IPS-18c (cell line): ENCODE data around the gene RASA4.
"Not testable (repeated sequence)": the region's sequence is repeated elsewhere in the genome, so short reads cannot be mapped to it uniquely, and the experiment has no call there.

Source experiments
- H3K4me3 ChIP-seq: 2 replicates; pipeline ENCODE4 v1.7.0; 2013; ENCODE audit warnings: low read depth, mild to moderate bottlenecking, low read length, moderate library complexity; ENCODE audit not compliant: insufficient read depth
- H3K9me3 ChIP-seq: one replicate; pipeline ENCODE4 v1.6.1; 2013; ENCODE audit warnings: mild to moderate bottlenecking, low read length, moderate library complexity; ENCODE audit not compliant: control insufficient read depth, insufficient read depth

RASA4 gene

DNA sequence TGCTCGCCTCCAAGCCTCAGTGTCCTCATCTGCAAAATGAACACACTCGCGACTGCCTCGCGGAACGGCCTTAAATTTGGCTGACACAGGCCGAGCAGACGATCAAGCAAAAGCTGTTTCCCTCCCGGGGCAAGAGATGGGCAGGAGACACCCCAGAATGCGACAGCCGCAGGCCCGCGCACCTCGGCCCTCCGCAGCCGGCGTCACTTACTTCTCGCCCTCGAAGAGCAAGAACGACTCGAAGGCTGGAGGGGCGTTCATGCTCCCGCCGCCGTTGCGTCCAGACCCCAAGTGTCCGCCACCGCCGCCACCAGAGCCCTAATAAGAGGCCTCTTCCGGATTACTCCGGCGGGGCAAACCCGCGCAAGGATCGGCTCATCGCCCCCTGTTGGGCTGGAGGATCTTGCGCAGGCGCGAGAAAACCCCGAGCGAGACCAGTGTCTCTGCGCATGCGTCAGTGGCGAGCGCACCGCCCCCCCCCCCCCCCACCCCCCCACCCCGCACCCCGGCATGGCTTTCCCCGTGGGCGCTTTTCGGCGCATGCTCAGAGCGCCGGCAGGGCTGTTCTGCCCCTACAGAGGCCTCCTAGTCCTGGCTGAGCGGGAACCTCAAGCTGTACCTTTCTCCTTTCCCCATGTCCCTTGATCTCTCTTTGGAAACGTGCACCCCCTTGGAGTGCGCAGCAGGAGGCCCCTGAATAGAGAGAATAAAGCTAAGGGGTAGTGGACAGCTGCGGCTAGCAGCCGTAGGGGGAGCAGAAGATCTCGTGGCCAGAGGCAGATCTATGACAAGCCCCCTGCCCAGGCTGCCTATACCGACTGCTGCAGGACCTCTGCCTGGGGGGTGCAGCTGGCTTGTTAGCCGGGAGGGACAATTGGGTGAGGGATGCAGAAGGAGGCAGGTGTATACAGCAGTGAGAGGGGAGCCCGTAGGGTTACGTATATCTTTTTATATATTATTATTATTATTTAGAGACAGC lies 44.0 kb downstream of the RASA4 start, which contains the start of gene POLR2J3:
POLR2J3 (minus strand) TSS at position 323 of the 979 bp plus-strand sequence; CDS start at position 261, 62 bp downstream.
- peak within 1 kb of the TSS; percentile 58 for H3K4me3 ChIP-seq
- H3K9me3 ChIP-seq: not testable (repeated sequence)

- H3K4me3 ChIP-seq, H3K9me3 ChIP-seq: not testable (repeated sequence)
Measured at GRCh38 chr7:102568620-102569019, 47.9 kb downstream of the RASA4 start.

- not testable (repeated sequence) for H3K4me3 ChIP-seq, H3K9me3 ChIP-seq
Measured at GRCh38 chr7:102550808-102551422, 65.6 kb downstream of the RASA4 start, which contains the start of gene SPDYE2. TSS of gene SPDYE2 (plus strand) at chr7:102551226. CDS start at chr7:102553256, 2,030 bp downstream.

DNA sequence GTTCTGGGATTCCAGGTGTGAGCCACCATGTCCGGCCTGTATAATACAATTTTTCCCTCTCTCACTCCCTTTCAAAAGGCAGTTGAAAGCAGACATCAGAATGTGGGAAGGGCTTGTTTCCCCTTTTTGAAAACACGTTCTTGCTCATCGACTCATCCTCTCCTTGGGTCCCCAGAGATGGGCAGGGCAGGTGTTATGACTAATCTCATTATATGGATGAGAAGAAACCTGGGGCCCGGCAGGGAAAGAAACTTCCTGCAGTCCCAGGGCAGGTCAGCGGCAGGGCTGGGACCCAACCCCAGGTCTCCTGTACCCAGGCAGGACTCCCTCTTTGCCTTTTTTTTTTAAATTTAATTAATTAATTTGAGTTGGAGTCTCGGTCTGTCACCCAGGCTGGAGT lies 70.2 kb downstream of the RASA4 start:
- not testable (repeated sequence) for H3K9me3 ChIP-seq, H3K4me3 ChIP-seq

DNA sequence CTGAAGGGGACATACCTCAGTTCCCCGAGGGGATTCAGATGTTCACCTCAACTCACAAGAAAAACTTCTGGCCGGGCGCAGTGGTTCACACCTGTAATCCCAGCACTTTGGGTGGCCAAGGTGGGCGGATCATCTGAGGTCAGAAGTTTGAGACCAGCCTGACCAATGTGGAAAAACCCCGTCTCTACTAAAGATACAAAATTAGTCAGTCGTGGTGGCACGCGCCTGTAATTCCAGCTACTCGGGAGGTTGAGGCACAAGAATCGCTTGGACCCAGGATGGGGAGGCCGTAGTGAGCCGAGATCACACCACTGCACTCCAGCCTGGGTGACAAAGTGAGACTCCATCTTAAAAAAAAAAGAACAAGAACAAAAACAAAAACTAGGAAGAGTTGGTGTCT lies 71.3 kb downstream of the RASA4 start:
- not testable (repeated sequence) for H3K4me3 ChIP-seq, H3K9me3 ChIP-seq

DNA sequence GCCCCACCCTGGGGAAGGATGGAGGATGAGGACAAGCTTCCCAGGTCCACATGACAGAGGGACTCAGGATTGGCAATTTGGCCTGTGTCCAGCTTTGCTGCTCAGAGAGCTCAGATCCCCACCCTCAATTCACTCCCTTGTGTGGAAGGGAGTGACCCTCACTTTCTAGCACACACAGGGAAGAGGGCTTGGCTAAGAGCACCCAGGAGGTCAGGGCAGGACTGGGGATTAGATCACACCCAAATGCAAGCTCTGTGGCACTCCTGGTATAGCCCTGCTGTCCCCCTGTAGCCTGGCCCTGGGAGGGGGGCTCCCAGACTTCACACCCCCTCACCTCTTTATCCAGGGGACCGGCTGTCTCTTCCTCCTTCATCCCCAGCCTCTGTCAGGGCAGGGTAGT lies 72.2 kb downstream of the RASA4 start:
- not testable (repeated sequence) for H3K9me3 ChIP-seq, H3K4me3 ChIP-seq

DNA sequence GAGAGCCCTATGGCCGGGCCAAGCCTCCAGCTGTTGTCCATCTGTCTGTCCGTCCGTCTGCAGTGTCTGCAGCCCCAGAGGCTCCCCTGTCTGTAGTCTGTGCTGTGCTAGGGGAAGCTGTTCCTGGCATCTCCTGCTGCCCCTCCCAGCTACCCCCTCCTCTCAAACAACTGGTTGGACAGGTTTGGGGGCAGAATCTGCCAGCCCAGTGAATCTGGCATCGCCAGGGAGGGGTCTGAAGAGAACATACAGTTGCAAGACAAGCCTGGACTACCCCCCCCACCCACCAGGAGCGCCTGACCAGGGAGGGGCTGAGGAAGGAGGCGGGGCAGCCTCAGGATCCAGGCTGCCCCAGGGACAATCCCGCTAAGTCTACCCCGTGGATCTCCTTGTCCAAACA lies 73.0 kb downstream of the RASA4 start, which contains the start of gene UPK3BL2:
UPK3BL2 (minus strand) TSS at position 101 of the 400 bp plus-strand sequence; CDS start at position 41, 60 bp downstream.
- H3K4me3 ChIP-seq, H3K9me3 ChIP-seq: not testable (repeated sequence)

DNA sequence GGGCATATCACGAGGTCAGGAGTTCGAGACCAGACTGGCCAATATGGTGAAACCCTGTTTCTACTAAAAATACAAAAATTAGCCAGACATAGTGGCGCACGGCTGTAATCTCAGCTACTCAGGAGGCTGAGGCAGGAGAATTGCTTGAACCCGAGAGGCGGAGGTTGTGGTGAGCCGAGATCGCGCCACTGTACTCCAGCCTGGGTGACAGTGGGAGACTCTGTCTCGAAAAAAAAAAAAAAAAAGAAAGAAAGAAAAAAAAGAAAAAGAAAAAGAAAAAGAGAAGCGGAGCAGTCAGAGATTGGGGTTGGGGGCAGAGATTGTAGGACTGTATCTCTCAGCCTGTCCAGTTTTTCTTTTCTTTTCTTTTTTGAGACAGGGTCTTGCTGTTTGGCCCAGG lies 73.8 kb downstream of the RASA4 start:
- not testable (repeated sequence) for H3K4me3 ChIP-seq, H3K9me3 ChIP-seq

GRCh38 chr7:102542083-102542482 lies 74.5 kb downstream of the RASA4 start:
- not testable (repeated sequence) for H3K9me3 ChIP-seq, H3K4me3 ChIP-seq

DNA sequence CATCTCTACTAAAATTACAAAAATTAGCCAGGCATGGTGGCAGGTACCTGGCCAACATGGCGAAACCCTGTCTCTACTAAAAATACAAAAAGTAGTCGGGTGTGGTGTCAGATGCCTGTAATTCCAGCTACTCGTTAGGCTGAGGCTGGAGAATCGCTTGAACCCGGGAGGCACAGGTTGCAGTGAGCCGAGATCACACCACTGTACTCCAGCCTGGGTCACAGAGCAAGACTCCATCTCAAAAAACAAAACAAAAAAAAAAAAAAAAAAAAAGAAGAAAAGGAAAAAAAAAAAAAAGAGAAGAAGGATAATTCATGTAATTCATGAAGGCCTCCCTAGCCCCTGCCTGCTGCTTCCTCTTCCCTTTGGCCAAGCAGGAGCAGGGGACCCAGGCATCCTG lies 76.0 kb downstream of the RASA4 start:
- not testable (repeated sequence) for H3K9me3 ChIP-seq, H3K4me3 ChIP-seq

DNA sequence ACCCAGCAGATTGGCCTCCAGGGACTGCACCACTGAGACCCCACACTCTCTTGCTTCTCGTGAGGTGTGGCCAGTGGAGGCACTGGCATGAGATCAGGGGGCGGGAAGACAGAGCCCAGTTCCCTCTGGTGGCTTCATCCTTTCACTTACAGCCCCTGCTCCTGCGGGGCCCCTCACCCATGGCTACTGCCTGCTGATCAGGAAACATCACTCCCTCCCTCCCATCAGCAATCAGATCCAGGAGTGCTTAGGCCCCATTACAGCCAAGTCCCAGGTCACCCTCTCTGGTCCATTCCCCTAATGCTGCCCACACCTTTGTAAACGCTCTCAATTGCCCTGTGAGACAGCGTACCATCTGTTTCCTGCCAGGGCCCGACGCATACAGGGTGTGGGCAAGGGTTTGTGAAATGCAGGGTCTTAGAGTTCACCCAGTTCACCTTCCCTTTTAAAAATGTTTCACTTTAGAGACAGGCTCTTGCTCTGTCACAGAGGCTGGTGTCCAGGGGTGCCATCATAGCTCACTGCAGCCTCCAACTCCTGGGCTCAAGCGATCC lies 81.4 kb downstream of the RASA4 start:
- not testable (repeated sequence) for H3K4me3 ChIP-seq, H3K9me3 ChIP-seq

DNA sequence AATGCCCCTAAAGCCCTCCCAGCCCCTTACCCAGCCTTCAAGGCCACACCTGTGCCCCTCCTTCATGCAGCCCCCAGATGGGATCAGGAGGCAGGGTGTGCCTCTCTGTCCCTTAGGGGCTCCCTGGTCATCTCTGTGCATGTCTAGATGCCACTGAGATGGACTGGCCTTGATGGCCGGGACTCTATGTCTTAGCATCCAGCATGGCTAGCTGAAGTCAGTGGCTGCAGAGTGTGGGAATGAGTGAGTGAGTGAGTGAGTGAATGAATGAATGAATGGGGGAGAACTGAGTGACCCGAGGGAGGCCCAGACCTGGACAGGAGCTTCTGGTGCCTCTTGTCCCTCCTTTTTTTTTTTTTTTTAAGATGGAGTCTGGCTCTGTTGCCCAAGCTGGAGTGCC lies 84.4 kb downstream of the RASA4 start:
- not testable (repeated sequence) for H3K9me3 ChIP-seq, H3K4me3 ChIP-seq

- H3K4me3 ChIP-seq, H3K9me3 ChIP-seq: not testable (repeated sequence)
Measured at GRCh38 chr7:102531583-102531982, 85.0 kb downstream of the RASA4 start.

GRCh38 chr7:102527822-102528793 lies 88.4 kb downstream of the RASA4 start:
- not testable (repeated sequence) for H3K9me3 ChIP-seq

DNA sequence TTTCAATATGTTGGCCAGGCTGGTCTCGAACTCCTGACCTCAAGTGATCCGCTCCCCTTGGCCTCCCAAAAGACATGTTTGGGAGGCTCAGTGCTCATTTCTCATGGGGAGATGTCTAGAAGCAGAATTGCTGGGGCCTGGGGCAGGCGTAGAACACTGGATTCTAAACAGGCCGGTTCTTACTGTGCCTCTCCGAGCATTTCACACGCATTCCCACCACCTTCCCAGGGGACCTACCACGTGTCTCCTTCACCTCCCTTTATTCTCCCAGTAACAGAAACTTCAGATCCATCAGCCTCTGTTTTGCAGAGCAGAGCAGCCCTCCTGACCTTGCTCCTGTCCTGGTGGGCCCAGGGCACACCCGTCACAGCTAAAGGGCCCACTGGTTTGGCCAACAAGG lies 89.4 kb downstream of the RASA4 start:
- not testable (repeated sequence) for H3K4me3 ChIP-seq, H3K9me3 ChIP-seq

More at GRCh38 chr7:102527822-102528793, 88.4 kb downstream of the RASA4 start:
- H3K4me3 ChIP-seq: not testable (repeated sequence)

DNA sequence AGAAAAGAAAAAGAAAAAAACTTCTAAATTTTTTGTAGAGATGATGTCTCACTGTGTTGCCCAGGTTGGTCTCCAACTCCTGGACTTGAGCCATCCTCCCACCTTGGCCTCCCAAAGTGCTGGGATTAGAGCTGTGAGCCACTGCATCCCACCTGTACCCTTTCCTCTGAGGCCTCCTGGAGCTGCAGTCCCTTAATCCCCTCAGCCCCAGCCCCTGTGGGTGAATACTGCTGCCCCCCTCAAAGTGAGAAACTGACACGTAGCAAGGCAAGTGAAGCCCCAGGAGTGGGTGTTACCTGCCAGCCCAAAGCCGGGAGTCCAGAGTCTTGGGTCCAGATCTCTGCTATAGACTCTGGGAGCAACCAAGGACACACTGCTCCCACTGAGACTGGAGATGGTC lies 91.8 kb downstream of the RASA4 start:
- H3K9me3 ChIP-seq, H3K4me3 ChIP-seq: not testable (repeated sequence)
